Measurements from ENCODE around the gene ODR4. TPM values are rescaled to one million over a fixed set of nuclear protein-coding genes. Genes with fewer than 3 reads are reported as not detected.
"Not testable (repeated sequence)": the region's sequence is repeated elsewhere in the genome, so short reads cannot be mapped to it uniquely, and the experiment has no call there.

ODR4 gene
- total RNA-seq, 1 donor from 2014 or later, result 15.6 TPM

GRCh38 chr1:186392711-186393110 lies 17.1 kb downstream of the ODR4 start:
- DNase-seq; H3K27ac Mint-ChIP-seq; H3K4me1 Mint-ChIP-seq; intact Hi-C loops (cut with micrococcal nuclease); H3K4me3 Mint-ChIP-seq; H3K9me3 Mint-ChIP-seq; H3K27me3 Mint-ChIP-seq: not testable (repeated sequence)
- H3K36me3 Mint-ChIP-seq (ENCODE audit: low read depth), result peaks cover 36% of the 10 kb centered on the region

GRCh38 chr1:186401446-186401845 lies 25.8 kb downstream of the ODR4 start:
- peaks cover 25% of the 10 kb centered on the region for H3K36me3 Mint-ChIP-seq (ENCODE audit: low read depth)
- not testable (repeated sequence) for H3K4me1 Mint-ChIP-seq, DNase-seq, H3K9me3 Mint-ChIP-seq, H3K4me3 Mint-ChIP-seq, H3K27me3 Mint-ChIP-seq, H3K27ac Mint-ChIP-seq
- intact Hi-C loops (cut with micrococcal nuclease), result loop anchor here (5.0 kb wide), 2 partner anchors 206 to 281 kb away; partner anchors contain the start of gene PTGS2

- Mint-ChIP-seq H3K27ac (no peak overlapping the region), H3K36me3 (ENCODE audit: low read depth) (peaks cover 31% of the 10 kb centered on the region), H3K4me1 (peaks cover 9% of the 10 kb centered on the region), H3K27me3 (no peaks in the 10 kb centered on the region), H3K4me3 (no peak overlapping the region), H3K9me3 (no peaks in the 10 kb centered on the region)
- DNase-seq, result no peak
- intact Hi-C loops (cut with micrococcal nuclease), result loop anchor here (1.0 to 5.0 kb wide), 5 partner anchors 29 to 583 kb away; partner anchors contain the start of genes ODR4, PTGS2 and TPR
These were observed 28.0 kb downstream of the ODR4 start for GRCh38 chr1:186403632-186404031.

DNA sequence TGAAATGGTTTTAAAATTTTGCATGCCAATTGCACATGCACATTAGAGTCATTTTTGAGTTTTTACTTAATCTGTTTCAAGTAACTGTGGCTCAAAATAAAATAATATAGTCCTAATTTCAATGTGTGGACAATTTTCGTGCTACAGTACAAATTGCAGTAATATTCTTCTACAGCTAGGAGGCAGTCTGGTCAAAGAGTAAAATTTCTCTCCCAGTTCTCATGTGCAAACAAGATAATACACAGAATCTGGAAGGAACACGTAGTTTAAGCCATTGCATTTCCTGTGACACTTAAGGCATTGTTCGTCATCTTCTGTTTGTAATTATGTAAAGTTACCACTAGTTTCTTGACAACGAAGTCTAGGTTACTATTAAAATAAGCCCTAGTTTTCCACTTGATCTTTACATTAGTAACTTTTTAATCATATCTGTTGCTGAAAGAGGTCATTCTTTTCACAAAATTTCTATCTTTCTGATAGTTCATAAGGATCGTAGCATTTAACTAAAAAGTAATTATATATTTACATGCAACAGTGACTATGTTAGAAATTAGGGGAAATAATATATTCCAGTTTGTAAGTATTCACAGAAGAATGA lies 28.9 kb downstream of the ODR4 start:
- no peak overlapping the region for H3K27ac Mint-ChIP-seq

GRCh38 chr1:186409091-186409490 lies 33.5 kb downstream of the ODR4 start:
- no peak overlapping the region for H3K4me3 Mint-ChIP-seq
- H3K4me1 Mint-ChIP-seq, result peaks cover 9% of the 10 kb centered on the region
- H3K36me3 Mint-ChIP-seq (ENCODE audit: low read depth), result peaks cover 21% of the 10 kb centered on the region
- no peaks in the 10 kb centered on the region for H3K9me3 Mint-ChIP-seq
- H3K27me3 Mint-ChIP-seq, result no peaks in the 10 kb centered on the region
- intact Hi-C loops (cut with micrococcal nuclease), result no loop called here
- no peak overlapping the region for H3K27ac Mint-ChIP-seq
- peak; percentile 63 for DNase-seq

More for the DNA sequence above, 28.9 kb downstream of the ODR4 start:
- H3K4me3 Mint-ChIP-seq, result no peak overlapping the region
- no peaks in the 10 kb centered on the region for H3K27me3 Mint-ChIP-seq
- peaks cover 28% of the 10 kb centered on the region for H3K36me3 Mint-ChIP-seq (ENCODE audit: low read depth)
- no peaks in the 10 kb centered on the region for H3K9me3 Mint-ChIP-seq
- H3K4me1 Mint-ChIP-seq, result peaks cover 9% of the 10 kb centered on the region
- intact Hi-C loops (cut with micrococcal nuclease), result loop anchor here (1.0 to 5.0 kb wide), 5 partner anchors 30 to 582 kb away; partner anchors contain the start of genes ODR4, PTGS2 and TPR
- DNase-seq, result peak; percentile 74

- H3K27ac Mint-ChIP-seq, result no peak overlapping the region
- H3K4me3 Mint-ChIP-seq, result no peak overlapping the region
- no peaks in the 10 kb centered on the region for H3K9me3 Mint-ChIP-seq
- DNase-seq, result no peak
- no peaks in the 10 kb centered on the region for H3K4me1 Mint-ChIP-seq
- peaks cover 16% of the 10 kb centered on the region for H3K36me3 Mint-ChIP-seq (ENCODE audit: low read depth)
- H3K27me3 Mint-ChIP-seq, result no peaks in the 10 kb centered on the region
- intact Hi-C loops (cut with micrococcal nuclease), result no loop called here
These were observed 37.7 kb downstream of the ODR4 start for GRCh38 chr1:186413319-186413718.

GRCh38 chr1:186418503-186418902 lies 42.9 kb downstream of the ODR4 start:
- intact Hi-C loops (cut with micrococcal nuclease), result no loop called here
- H3K4me3 Mint-ChIP-seq, result no peak overlapping the region

GRCh38 chr1:186420311-186420710 lies 44.7 kb downstream of the ODR4 start:
- no peak for DNase-seq
- intact Hi-C loops (cut with micrococcal nuclease), result no loop called here
- peaks cover 10% of the 10 kb centered on the region for H3K9me3 Mint-ChIP-seq
- peak overlapping the region; percentile 69 for H3K4me3 Mint-ChIP-seq
- peaks cover 21% of the 10 kb centered on the region for H3K4me1 Mint-ChIP-seq
- H3K27me3 Mint-ChIP-seq, result no peaks in the 10 kb centered on the region
- H3K36me3 Mint-ChIP-seq (ENCODE audit: low read depth), result peaks cover 35% of the 10 kb centered on the region
- H3K27ac Mint-ChIP-seq, result peak overlapping the region; percentile 86

More at GRCh38 chr1:186418503-186418902, 42.9 kb downstream of the ODR4 start:
- Mint-ChIP-seq H3K4me1 (peaks cover 21% of the 10 kb centered on the region), H3K27me3 (no peaks in the 10 kb centered on the region), H3K36me3 (ENCODE audit: low read depth) (peaks cover 28% of the 10 kb centered on the region), H3K9me3 (no peaks in the 10 kb centered on the region), H3K27ac (peak overlapping the region; percentile 71)
- DNase-seq, result no peak

DNA sequence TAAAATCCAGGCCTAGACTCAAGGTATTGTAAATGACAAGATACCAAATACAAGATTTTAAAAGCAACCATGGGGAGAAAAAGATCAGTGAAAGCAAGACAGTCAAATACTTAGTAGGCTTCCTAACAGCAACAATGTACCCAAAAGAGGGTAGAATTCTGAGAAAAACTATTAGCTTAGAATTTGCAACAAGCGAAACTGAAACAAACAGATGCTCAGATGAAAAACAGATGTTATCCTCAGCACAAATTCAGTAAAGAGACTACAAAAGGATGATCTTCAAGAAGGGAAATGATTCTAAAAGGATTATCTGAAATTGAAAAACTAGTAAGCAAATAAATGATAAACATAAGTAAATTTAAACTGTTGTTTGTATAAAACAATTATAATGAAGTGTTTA lies 45.3 kb downstream of the ODR4 start:
- intact Hi-C loops (cut with micrococcal nuclease), result no loop called here
- H3K4me3 Mint-ChIP-seq, result peak overlapping the region; percentile 69
- H3K27me3 Mint-ChIP-seq, result no peaks in the 10 kb centered on the region
- peaks cover 37% of the 10 kb centered on the region for H3K36me3 Mint-ChIP-seq (ENCODE audit: low read depth)
- peak; percentile 58 for DNase-seq
- peaks cover 23% of the 10 kb centered on the region for H3K4me1 Mint-ChIP-seq
- peak overlapping the region; percentile 86 for H3K27ac Mint-ChIP-seq
- H3K9me3 Mint-ChIP-seq, result peaks cover 14% of the 10 kb centered on the region

DNA sequence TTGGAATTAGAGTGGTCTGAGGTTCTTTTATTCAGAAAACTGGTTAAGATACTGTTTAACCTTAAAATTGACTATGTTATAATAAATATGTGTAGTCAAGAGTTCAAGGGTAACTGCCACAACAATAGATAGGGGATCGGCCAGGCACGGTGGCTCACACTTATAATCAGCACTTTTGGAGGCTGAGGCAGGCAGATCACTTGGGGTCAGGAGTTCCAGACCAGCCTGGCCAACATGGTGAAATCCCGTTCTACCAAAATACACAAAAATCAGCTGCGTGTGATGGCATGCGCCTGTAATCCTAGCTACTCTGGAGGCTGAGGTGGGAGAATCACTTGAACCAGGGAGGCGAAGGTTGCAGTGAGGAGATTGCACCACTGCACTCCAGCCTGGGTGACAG lies 45.8 kb downstream of the ODR4 start:
- no peak overlapping the region for H3K4me3 Mint-ChIP-seq
- no peaks in the 10 kb centered on the region for H3K27me3 Mint-ChIP-seq
- H3K27ac Mint-ChIP-seq, result no peak overlapping the region
- H3K4me1 Mint-ChIP-seq, result peaks cover 25% of the 10 kb centered on the region
- peaks cover 41% of the 10 kb centered on the region for H3K36me3 Mint-ChIP-seq (ENCODE audit: low read depth)
- peaks cover 19% of the 10 kb centered on the region for H3K9me3 Mint-ChIP-seq
- peak; percentile 57 for DNase-seq
- intact Hi-C loops (cut with micrococcal nuclease), result no loop called here

DNA sequence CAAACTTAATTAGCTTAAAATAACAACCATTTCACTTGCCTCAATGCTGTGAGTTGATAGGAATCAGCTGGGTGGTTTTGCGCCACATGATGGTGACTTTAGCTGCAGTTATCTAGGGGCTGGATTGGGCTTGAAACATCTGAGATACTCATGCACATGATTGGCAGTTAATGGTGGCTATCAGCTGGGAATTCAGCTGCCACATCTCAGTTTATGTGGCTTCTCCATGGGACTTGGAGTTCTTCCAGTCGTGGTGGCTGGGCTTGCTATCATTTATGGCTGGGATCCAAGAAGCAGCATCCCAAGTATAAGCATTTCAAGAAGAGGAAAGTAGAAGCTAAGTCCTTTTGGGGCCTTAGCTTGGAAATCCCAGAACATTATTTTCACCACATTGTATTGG lies 48.9 kb downstream of the ODR4 start:
- intact Hi-C loops (cut with micrococcal nuclease), result no loop called here
- peaks cover 20% of the 10 kb centered on the region for H3K4me1 Mint-ChIP-seq
- H3K27me3 Mint-ChIP-seq, result no peaks in the 10 kb centered on the region
- H3K9me3 Mint-ChIP-seq, result peaks cover 23% of the 10 kb centered on the region
- no peak overlapping the region for H3K27ac Mint-ChIP-seq
- H3K4me3 Mint-ChIP-seq, result no peak overlapping the region
- peaks cover 42% of the 10 kb centered on the region for H3K36me3 Mint-ChIP-seq (ENCODE audit: low read depth)
- no peak for DNase-seq

GRCh38 chr1:186426118-186426517 lies 50.5 kb downstream of the ODR4 start:
- intact Hi-C loops (cut with micrococcal nuclease), result no loop called here
- H3K4me3 Mint-ChIP-seq, result no peak overlapping the region

GRCh38 chr1:186429017-186429416 lies 53.4 kb downstream of the ODR4 start:
- intact Hi-C loops (cut with micrococcal nuclease), result no loop called here
- Mint-ChIP-seq H3K27me3 (no peaks in the 10 kb centered on the region), H3K4me3 (no peak overlapping the region), H3K27ac (no peak overlapping the region), H3K9me3 (peaks cover 23% of the 10 kb centered on the region), H3K36me3 (ENCODE audit: low read depth) (peaks cover 29% of the 10 kb centered on the region), H3K4me1 (peaks cover 5% of the 10 kb centered on the region)
- DNase-seq, result no peak

More at GRCh38 chr1:186426118-186426517, 50.5 kb downstream of the ODR4 start:
- Mint-ChIP-seq H3K4me1 (peaks cover 11% of the 10 kb centered on the region), H3K27me3 (no peaks in the 10 kb centered on the region), H3K9me3 (peaks cover 23% of the 10 kb centered on the region), H3K27ac (no peak overlapping the region), H3K36me3 (ENCODE audit: low read depth) (peaks cover 35% of the 10 kb centered on the region)
- no peak for DNase-seq

- no peak for DNase-seq
- Mint-ChIP-seq H3K36me3 (ENCODE audit: low read depth) (peaks cover 10% of the 10 kb centered on the region), H3K9me3 (no peaks in the 10 kb centered on the region), H3K27me3 (no peaks in the 10 kb centered on the region), H3K4me3 (no peak overlapping the region), H3K4me1 (peaks cover 4% of the 10 kb centered on the region), H3K27ac (no peak overlapping the region)
- intact Hi-C loops (cut with micrococcal nuclease), result no loop called here
These were observed 59.7 kb downstream of the ODR4 start for GRCh38 chr1:186435336-186435735.

DNA sequence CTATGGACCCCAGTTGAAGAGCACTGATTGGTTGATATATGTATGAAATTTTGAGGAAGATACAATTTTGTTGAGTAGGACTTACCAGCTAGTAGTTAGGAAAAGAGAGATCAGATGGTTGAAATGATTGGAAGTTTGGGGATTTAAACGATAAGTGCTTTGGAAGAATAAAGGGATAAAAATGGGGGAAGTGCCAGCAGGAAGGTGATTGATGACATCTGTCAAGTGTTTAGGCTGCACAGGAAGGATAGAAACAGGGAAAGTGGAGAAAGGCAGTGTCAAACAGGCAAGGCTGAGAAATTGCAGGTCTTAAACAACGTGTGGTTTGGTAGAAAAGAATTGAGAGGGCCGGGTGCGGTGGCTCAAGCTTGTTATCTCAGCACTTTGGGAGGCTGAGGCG lies 62.9 kb downstream of the ODR4 start:
- Mint-ChIP-seq H3K36me3 (ENCODE audit: low read depth) (peaks cover 10% of the 10 kb centered on the region), H3K27me3 (no peaks in the 10 kb centered on the region), H3K27ac (no peak overlapping the region), H3K4me3 (no peak overlapping the region), H3K4me1 (peaks cover 11% of the 10 kb centered on the region), H3K9me3 (no peaks in the 10 kb centered on the region)
- intact Hi-C loops (cut with micrococcal nuclease), result no loop called here
- DNase-seq, result no peak

Measured in activated CD4-positive, alpha-beta T cell treated with anti-CD3 and anti-CD28 coated beads, Interleukin-2, amount 10 ng/mL, durations not matched to agents 24 days and 14 days (primary cell).